Hepatocyte (in vitro differentiated cells): Measurements from ENCODE around the gene TMEM248.

Experiments
- CTCF ChIP-seq: fragments of 200-600 bp; sonication (generic); IDR thresholded peaks from 2 replicates; pipeline ENCODE4 v1.5.1; 2016; ENCODE audit warnings: antibody characterized with exemption, mild to moderate bottlenecking; ENCODE audit not compliant: poor library complexity
- EZH2 ChIP-seq: fragments of 200-600 bp; sonication (generic); IDR thresholded peaks from 2 replicates; pipeline ENCODE4 v1.6.1; 2016; ENCODE audit warnings: antibody characterized with exemption, mild to moderate bottlenecking, borderline replicate concordance
- EZH2phosphoT487 ChIP-seq: fragments of 200-600 bp; sonication (generic); IDR thresholded peaks from one replicate; pipeline ENCODE4 v1.6.1; 2018; ENCODE audit warnings: antibody characterized with exemption, mild to moderate bottlenecking, low read depth, moderate library complexity; ENCODE audit not compliant: unreplicated experiment, severe bottlenecking

- TF ChIP-seq CTCF: no peak
- no peak for TF ChIP-seq EZH2
- TF ChIP-seq EZH2phosphoT487: no peak
Observed at GRCh38 chr7:66939325-66939724, 18.3 kb downstream of the TMEM248 start.
